Epithelial cell of esophagus (primary cell): ENCODE data around the gene ARIH2.

ENCODE experiments used
- DNase-seq: peaks from one replicate; pipeline ENCODE4 v3.0.0; 2010; ENCODE audit warnings: low read depth
- H3K4me3 ChIP-seq: 2 replicates; pipeline ENCODE4 v1.5.1; 2011; ENCODE audit warnings: mild to moderate bottlenecking, low read length, control low read depth
- TF ChIP-seq, protein P1 (sequence below): IDR thresholded peaks from 2 replicates; pipeline ENCODE4 v1.5.1; 2011; ENCODE audit warnings: low read depth, mild to moderate bottlenecking, low read length, control low read depth, inconsistent platforms; ENCODE audit not compliant: insufficient read depth; ENCODE audit errors: missing control alignments

ARIH2 gene

DNA sequence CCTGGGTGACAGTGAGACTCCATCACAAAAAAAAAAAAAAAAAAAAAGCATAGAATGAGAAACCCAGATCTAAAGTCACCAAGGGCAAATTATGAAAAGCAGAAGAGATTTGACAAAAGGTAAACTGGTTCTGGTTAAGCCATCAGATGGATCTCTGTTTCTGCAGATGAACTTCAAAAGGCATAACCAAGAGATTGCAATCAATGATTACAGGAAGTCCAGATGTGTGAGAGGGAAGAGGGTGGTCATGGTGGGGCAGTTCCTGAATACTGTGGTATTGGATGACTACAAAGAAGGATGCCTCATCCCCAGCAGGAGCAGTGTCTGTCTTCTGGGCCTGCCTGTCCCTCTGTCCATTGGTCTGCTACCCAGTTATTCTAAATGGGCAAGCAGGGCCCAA lies 75.2 kb downstream of the ARIH2 start:
- no peak overlapping the region for H3K4me3 ChIP-seq
- no peak for DNase-seq
- TF ChIP-seq, protein P1, sequence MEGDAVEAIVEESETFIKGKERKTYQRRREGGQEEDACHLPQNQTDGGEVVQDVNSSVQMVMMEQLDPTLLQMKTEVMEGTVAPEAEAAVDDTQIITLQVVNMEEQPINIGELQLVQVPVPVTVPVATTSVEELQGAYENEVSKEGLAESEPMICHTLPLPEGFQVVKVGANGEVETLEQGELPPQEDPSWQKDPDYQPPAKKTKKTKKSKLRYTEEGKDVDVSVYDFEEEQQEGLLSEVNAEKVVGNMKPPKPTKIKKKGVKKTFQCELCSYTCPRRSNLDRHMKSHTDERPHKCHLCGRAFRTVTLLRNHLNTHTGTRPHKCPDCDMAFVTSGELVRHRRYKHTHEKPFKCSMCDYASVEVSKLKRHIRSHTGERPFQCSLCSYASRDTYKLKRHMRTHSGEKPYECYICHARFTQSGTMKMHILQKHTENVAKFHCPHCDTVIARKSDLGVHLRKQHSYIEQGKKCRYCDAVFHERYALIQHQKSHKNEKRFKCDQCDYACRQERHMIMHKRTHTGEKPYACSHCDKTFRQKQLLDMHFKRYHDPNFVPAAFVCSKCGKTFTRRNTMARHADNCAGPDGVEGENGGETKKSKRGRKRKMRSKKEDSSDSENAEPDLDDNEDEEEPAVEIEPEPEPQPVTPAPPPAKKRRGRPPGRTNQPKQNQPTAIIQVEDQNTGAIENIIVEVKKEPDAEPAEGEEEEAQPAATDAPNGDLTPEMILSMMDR = no peak

GRCh38 chr3:48996640-48997039 lies 78.0 kb downstream of the ARIH2 start:
- DNase-seq = no peak
- H3K4me3 ChIP-seq = no peak overlapping the region
- TF ChIP-seq, protein P1 = no peak

- H3K4me3 ChIP-seq = no peak overlapping the region
- TF ChIP-seq, protein P1 = no peak
- no peak for DNase-seq
Measured at GRCh38 chr3:48997102-48997635, 78.5 kb downstream of the ARIH2 start.

DNA sequence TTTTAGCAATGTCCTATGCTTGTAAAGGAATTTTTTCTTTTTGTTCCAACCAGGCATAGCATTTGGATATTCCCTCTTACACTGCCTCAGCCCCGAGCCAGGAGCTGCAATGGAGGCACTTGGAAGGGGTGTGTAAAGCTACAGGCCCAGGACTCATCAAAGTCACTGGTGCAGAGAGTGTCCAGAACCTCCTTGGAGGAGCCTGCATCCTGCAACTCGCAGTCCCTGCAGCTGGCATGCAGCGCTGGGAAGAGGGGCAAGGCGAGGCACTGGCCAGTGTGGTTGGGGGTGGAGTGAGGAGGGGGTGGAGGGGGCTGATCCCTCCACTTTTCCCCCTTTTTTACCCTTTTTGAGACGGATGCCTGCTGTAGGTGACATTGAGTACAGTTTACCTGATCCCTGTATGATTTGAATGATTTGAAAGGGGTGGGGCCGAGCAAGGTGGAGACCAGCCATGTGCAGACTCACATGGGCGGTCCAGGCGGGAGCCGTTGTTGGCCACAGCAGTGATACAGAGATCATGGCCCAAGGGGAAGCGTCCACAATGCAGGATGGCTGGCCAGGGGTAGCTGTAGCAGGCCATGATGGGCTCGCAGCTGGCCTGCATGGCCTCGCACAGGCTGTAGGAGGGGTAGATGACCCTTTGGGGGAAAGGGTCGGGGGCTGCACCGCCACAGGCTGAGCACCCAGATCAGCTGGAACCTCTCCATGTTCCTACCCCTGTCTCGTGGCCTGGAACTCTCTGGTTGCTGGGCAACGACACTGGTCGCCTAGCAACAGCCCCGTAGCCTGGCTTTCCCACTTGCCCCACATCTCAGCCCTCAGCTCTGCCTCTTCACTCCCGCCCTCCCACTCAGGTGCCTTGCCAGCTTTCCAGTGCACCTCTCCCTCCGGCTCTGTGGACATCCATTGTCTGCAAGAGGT lies 79.3 kb downstream of the ARIH2 start:
- no peak for DNase-seq
- TF ChIP-seq, protein P1 = no peak
- H3K4me3 ChIP-seq = no peak overlapping the region

DNA sequence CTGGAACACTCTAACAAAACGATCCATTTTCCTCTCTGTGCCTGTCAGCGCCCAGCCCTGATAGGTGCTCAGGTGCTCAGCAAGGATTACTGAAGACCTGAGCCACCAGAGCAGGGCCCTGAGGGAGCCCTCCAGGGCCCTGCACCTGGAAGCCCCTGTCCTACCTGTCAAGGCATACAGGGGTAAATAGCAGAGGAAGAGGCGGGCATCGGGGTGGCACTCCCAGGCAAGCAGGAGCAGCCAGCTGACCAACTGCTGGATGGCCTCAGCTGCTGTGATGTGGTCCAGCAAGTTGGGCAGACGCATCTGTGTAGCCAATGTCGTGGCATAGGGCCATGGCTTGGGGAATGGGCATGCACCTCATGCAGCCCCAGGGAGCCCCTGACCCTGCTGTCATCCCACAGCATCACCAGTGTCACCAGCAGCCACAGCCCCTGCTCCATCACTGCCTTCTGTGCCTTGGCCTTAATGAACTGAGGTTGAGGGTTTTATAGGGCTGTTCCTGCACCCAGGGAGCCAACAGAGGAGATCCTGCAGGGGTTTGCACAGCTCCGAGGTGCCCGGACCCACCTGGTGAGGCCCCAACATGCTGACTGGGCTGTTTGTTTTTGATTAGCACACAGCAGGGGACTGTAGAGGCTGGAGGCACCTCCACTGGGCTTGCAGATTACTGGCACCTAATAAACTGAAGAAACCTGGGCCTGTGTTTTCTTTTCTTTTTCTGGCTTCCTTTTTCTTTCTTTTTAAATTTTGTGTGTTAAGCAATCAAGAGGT lies 80.6 kb downstream of the ARIH2 start:
- TF ChIP-seq, protein P1 = no peak
- DNase-seq = no peak
- H3K4me3 ChIP-seq = no peak overlapping the region

DNA sequence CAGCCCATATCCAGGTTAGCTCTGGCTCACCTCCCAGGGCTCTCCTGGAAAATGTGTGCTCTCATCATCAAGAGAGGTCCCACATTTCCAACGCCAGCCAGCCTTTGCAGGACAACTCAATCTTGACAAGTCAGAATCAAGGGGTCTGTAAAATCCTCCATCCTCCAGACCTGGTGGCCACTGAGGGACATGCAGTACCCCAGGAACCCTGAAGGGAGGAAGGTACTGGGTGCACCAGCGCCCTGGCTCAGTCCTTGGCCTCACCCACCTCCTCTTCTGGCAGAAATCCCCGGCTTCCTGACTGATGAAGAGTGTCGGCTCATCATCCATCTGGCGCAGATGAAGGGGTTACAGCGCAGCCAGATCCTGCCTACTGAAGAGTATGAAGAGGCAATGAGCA lies 82.5 kb downstream of the ARIH2 start:
- DNase-seq = no peak
- H3K4me3 ChIP-seq = no peak overlapping the region
- TF ChIP-seq, protein P1 = no peak
